Mononuclear cell (primary cell): ENCODE measurements around the gene ILDR1. TPM values are rescaled to one million over a fixed set of nuclear protein-coding genes. Genes with fewer than 3 reads are reported as not detected.

Experiments
- H3K27me3 ChIP-seq: 2 replicates; pipeline ENCODE4 v1.6.0; 2011; ENCODE audit warnings: low read length, control low read depth; ENCODE audit not compliant: insufficient read depth
- H3K4me1 ChIP-seq: 2 replicates; pipeline ENCODE4 v1.5.1; 2011; ENCODE audit warnings: mild to moderate bottlenecking, low read length, control low read depth; ENCODE audit not compliant: insufficient read depth
- H3K4me3 ChIP-seq: 2 replicates; pipeline ENCODE4 v1.5.1; 2011; ENCODE audit warnings: mild to moderate bottlenecking, low read length, moderate library complexity
- H3K9me3 ChIP-seq: 2 replicates; pipeline ENCODE4 v1.5.1; 2011; ENCODE audit warnings: low read depth, mild to moderate bottlenecking, control low read depth, low read length
- total RNA-seq: library from RNA; depleted of rRNA; stranded (reverse); fragments of >200 nt; gene quantifications from one replicate; pipeline ENCODE4 v1.2.3, GENCODE V29; 2012

ILDR1 gene
- total RNA-seq, 1 donor = 0.21 TPM

DNA sequence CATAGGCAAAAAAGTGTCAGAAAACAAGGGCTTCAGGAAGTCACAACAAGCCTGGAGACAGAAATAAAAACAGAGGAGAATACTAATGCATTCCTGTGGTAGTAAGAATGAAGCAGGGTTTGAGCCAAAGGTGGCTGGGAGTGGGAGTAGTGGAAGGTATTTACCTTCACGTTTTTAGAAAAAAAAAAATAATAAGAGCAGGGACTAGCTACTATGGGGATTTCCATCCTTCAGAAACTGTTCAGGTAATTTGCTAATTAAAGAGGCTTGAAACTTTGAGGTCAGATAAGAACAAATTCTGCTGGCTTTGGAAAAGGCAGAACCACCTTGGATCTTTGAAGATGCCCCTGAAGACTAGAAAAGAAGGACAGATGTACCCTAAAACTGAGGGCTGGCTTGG lies 18.4 kb downstream of the ILDR1 start:
- no peak overlapping the region for H3K4me3 ChIP-seq
- no peaks in the 10 kb centered on the region for H3K9me3 ChIP-seq
- H3K27me3 ChIP-seq = no peaks in the 10 kb centered on the region
- peaks cover 44% of the 10 kb centered on the region for H3K4me1 ChIP-seq

- H3K4me3 ChIP-seq = no peak overlapping the region
- H3K9me3 ChIP-seq = no peaks in the 10 kb centered on the region
- peaks cover 49% of the 10 kb centered on the region for H3K4me1 ChIP-seq
Measured at GRCh38 chr3:122003112-122003511, 18.9 kb downstream of the ILDR1 start.

GRCh38 chr3:122002611-122003010 lies 19.4 kb downstream of the ILDR1 start:
- Histone ChIP-seq H3K27me3 (no peaks in the 10 kb centered on the region), H3K4me3 (no peak overlapping the region), H3K9me3 (no peaks in the 10 kb centered on the region), H3K4me1 (peaks cover 54% of the 10 kb centered on the region)

More at GRCh38 chr3:122003112-122003511, 18.9 kb downstream of the ILDR1 start:
- H3K27me3 ChIP-seq = no peaks in the 10 kb centered on the region

DNA sequence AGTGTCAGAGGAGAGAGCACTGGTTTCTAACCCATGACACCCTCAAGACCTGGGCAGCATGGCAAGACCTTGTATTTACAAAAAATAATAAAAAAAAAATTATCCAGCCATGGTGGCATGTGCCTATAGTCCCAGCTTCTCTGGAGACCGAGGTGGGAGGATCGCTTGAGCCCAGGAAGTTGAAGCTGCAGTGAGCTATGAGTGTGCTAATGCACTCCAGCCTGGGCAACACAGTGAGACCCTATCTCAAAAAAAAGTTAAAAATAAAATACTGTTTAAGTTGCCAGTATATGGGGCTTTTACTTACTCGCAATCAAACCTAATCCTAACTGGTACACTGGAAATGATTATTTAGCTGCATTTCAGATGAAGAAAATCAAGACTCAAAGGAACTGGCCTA lies 20.2 kb downstream of the ILDR1 start:
- Histone ChIP-seq H3K9me3 (no peaks in the 10 kb centered on the region), H3K4me3 (no peak overlapping the region), H3K4me1 (peaks cover 61% of the 10 kb centered on the region), H3K27me3 (no peaks in the 10 kb centered on the region)

DNA sequence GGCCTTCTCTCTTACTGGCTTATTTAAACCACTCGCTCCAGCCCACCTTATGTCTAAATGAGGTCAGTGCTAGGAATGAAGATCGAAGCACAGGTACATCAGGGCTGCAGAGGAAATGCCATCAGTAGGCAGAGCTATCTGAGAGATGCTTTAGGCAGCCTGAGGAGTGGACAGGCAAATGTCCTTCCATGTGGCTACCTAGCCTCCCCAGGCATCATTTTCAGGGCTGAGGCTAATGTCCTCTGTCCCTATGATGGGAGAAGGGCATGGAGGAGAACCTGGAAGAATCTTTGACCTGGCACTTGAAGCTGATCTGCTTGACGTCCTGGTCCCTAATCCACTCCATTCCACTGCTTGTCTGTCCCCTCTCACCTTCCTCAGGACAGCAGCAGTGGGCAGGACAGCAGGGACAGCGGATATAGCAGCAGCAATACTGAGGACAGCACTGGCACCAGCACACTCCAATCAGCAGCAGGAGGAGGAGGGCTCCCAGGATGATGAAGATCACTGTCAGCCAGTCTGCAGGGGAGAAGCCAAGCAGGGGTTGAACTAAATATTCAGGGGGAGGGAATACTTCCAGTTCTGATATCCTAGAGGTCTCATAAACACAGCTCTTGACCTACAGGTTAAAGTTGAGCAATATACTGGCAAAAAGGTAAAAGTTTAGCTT lies 21.0 kb downstream of the ILDR1 start:
- Histone ChIP-seq H3K4me3 (no peak overlapping the region), H3K27me3 (no peaks in the 10 kb centered on the region), H3K4me1 (peaks cover 69% of the 10 kb centered on the region), H3K9me3 (no peaks in the 10 kb centered on the region)

DNA sequence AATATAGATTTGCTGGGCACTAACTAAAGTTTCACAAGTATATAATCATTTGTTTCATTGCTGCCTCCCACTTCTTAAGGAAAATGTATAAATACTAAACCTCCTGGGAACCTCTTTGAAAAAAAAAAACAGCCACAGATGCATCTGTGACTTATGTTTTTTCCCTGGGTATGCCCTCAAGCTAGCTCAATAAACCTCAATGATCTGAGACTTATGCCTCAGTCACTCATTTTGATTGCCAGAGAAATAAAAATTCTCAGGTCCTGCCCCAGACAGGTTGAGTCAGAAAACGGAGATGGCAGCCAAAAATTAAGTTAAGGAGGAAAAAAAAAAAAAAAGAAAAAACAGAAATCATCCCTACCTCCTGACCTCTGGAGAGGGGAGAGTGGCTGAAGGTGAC lies 22.1 kb downstream of the ILDR1 start:
- Histone ChIP-seq H3K27me3 (no peaks in the 10 kb centered on the region), H3K4me3 (no peak overlapping the region), H3K4me1 (peaks cover 76% of the 10 kb centered on the region), H3K9me3 (no peaks in the 10 kb centered on the region)

- Histone ChIP-seq H3K27me3 (no peaks in the 10 kb centered on the region), H3K4me1 (peaks cover 76% of the 10 kb centered on the region), H3K9me3 (no peaks in the 10 kb centered on the region), H3K4me3 (no peak overlapping the region)
Measured at GRCh38 chr3:121998611-121999473, 23.2 kb downstream of the ILDR1 start.

DNA sequence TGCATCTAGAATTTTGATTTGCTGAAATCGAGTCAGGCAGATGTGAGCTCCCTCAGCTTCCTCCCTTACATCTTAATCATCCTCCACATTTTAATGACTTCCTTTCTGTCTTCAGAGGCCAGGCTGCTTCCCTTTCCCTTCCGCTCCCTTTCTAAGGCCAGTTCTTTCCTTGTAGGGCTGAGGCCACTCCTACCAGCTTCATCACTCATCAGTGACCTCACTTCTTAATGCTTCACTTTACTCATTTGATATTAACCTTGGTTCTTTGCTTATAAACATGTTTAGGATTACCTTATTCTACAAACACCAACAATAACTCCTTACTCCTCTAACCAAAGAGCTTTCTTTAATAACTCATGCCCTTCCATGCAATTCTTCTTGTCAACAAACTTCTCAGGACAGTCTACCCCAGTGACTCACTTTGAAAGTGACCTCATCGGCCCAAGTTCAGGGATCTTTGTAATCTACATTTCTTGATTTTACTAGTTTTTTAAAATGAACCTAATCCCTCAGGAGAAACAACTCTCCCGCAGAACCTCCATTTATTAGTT lies 23.9 kb downstream of the ILDR1 start:
- H3K4me1 ChIP-seq = peaks cover 76% of the 10 kb centered on the region
- H3K9me3 ChIP-seq = no peaks in the 10 kb centered on the region
- H3K4me3 ChIP-seq = no peak overlapping the region
- H3K27me3 ChIP-seq = no peaks in the 10 kb centered on the region

- H3K9me3 ChIP-seq = no peaks in the 10 kb centered on the region
- no peaks in the 10 kb centered on the region for H3K27me3 ChIP-seq
- H3K4me1 ChIP-seq = peaks cover 77% of the 10 kb centered on the region
- no peak overlapping the region for H3K4me3 ChIP-seq
Measured at GRCh38 chr3:121997372-121997771, 24.7 kb downstream of the ILDR1 start.

DNA sequence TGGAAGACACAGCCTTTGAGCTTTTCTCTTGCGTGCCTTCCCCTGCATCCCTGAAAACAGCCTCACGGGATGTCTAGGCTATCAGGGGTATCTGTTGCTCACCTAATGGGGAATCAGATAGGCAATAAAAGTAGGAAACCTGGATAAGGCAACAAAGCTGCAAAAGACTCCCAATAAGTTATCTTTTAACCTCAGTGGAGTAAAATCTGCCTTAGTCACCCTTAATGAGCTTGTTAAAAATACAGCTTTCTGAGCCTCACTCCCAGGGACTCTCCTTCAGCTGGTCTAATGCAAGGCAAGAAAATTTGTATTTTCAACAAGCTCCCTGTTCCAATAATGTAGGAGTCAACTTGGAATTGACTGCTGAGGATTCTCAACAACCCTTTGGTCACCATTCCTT lies 25.6 kb downstream of the ILDR1 start:
- H3K9me3 ChIP-seq = no peaks in the 10 kb centered on the region
- no peaks in the 10 kb centered on the region for H3K27me3 ChIP-seq
- no peak overlapping the region for H3K4me3 ChIP-seq
- peaks cover 79% of the 10 kb centered on the region for H3K4me1 ChIP-seq

DNA sequence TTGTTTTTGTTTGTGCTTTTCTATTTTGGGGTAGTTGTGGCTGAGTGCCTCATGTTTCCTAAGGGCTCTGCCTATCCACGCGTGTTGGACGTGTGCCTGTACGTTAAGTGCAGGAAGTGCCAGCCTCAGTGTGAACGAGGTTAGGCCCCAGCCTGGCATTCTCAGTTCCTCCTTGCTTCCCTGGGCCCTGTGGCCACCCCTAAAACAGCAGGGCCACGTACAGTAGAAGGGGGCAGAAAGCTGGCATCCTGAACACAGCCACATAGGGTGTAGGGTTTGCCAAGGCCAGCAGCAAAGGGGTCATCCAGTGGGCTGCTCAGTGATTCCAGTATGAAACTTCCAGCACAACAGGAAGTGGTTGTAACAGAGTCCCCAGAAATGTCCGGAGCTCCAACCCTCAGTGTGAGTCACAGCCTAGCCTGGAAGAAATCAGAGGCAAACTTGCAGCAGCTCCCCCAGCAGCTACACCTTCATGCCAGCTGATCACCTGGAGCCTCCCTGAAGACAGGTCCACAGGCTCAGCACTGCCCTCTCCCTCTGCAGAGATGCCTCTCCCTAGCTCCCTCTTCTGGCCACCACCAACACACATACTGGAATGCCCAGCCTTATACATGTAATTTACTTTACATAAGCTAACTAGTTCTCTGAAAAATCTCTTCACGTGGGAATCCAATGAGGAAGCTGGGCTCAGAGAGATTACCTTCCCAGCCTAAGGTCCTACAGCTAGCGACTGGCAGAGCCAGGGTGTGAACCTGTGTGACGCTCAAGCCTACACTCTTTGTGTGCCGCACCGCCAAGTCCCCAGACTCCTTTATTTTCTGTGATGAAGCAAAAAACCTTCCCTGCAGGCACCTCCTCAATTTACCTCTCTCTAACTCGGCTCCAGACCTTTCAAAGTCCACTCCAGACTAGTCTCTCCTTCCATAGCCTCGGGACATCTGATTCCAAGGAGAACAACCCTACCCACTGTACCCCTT lies 26.6 kb downstream of the ILDR1 start:
- H3K27me3 ChIP-seq = no peaks in the 10 kb centered on the region
- H3K4me1 ChIP-seq = peaks cover 85% of the 10 kb centered on the region
- no peaks in the 10 kb centered on the region for H3K9me3 ChIP-seq
- H3K4me3 ChIP-seq = no peak overlapping the region

DNA sequence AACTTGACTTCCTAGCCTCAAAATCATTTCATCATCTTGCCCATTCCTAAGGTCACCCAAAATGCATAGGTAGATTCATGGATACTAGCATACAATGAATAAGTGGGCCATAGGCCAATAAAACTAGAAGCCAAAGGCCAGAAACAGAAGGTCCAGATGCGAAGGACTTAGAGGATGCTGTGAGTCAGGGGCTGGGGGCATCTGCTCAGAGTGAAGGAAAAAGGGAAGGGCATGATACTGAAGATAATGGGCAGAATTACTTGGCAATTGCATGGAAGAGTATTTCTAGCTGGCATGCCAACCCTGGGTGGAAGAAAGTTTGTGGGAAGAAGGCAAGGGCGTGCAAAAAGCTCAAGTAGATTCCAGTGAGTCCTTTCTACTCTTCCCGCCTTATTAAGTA lies 27.5 kb downstream of the ILDR1 start:
- Histone ChIP-seq H3K27me3 (no peaks in the 10 kb centered on the region), H3K9me3 (no peaks in the 10 kb centered on the region), H3K4me3 (no peak overlapping the region), H3K4me1 (peaks cover 91% of the 10 kb centered on the region)

GRCh38 chr3:121992601-121993560 lies 29.2 kb downstream of the ILDR1 start:
- Histone ChIP-seq H3K27me3 (no peaks in the 10 kb centered on the region), H3K9me3 (no peaks in the 10 kb centered on the region), H3K4me3 (no peak overlapping the region), H3K4me1 (peaks cover 77% of the 10 kb centered on the region)

DNA sequence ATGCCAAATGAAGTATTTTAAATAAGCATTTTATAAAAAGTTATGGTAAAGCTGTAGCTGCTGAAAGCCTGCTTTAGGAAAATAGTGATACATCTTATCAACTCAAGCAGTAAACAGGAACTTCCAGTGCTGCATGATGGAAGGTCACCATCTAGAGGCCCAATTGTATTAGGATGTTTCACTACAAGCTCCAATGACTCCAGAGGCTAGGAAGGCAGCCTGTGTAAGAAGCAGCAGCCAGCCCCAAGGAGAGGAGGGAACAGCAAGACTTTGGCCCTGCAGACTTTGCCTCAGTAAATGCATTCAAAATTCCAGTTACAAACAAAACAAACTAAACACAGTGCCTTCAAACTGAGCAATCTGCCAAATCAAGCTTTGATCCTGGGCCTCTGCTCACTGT lies 32.1 kb downstream of the ILDR1 start:
- no peaks in the 10 kb centered on the region for H3K27me3 ChIP-seq
- H3K4me3 ChIP-seq = no peak overlapping the region

More for the DNA sequence above, 32.1 kb downstream of the ILDR1 start:
- Histone ChIP-seq H3K9me3 (no peaks in the 10 kb centered on the region), H3K4me1 (peaks cover 48% of the 10 kb centered on the region)
